SKM-1 treated with dmso at 0.1 percent for 144 hours (cell line): ENCODE measurements around the gene HOXC4.
"Not testable (repeated sequence)": the region's sequence is repeated elsewhere in the genome, so short reads cannot be mapped to it uniquely, and the experiment has no call there.

ENCODE experiments used
- DNase-seq: peaks from one replicate; lab custom pipeline; 2025; ENCODE audit not compliant: unreplicated experiment; lab: John Stamatoyannopoulos, UW

Gene HOXC4

DNA sequence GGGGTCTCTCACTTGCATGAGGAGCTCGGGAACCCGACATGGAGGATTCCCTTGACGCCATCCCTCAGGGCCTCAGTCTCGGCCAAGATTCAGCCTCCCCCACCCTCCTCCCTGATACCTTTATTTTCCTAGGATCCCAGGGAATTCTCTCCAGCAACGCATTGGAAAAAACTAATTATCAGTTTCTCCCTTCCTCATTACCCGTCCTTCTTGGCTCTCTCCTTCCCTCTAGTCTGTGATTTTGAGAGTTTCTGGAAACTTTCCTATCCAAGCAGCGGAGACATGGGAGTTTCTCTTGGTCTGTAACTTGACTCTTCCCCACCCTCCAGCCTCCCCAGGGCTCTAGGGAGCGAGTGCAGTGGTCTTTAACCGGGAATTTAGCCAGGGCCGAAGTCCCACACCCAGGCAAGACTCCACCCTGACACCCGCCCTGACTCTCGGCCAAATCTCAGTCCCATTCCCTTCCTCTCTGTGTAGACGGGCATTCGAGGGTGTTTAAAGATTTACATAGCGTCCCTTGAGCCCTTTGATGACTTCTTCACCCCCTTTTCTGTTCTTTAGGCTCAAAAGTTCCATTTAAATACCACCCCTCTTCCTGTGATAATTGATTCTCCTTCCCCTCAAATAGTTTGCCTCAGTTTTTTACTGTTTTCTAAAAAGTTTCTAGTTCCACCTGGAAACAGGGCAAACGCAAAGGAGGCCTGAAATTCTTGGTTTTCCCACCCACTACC, 14.1 kb upstream of the HOXC4 start:
- no peak for DNase-seq

DNA sequence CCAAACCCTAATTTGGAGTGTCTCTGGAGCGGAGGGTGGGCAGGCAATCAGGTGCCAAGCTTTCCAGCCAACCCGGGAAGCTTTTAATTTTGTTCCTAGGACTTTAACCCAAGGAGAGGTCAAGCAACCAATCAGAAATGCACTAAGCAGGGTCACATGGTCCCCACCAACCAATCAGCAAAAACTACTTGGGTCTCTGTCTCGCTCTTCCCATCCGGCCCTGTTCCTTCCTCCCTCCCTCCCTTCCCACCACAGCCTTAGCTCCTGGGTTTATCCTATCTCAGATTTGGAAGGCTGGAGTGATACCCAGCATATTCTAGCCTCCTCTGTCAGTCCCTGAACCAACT, 13.5 kb upstream of the HOXC4 start:
- no peak for DNase-seq

DNA sequence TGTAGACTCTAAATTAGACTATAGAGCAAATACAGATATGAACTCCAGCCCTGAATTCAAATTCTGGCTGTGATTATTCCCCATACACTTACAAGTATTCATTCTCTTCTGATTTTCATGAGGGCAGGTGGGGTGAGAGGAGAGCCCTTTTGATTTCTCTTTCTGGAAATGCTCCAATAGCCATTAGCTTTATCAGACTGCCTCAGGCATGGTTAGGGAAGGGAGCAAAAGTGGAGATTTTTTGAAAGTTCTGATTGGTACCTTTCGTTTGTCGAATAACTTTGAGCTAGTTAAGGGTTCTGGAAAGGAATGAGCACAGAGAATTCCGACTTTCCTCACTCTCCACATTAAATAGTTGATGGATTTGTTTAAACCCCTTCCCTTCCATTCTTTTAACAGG, 13.0 kb upstream of the HOXC4 start:
- no peak for DNase-seq

DNA sequence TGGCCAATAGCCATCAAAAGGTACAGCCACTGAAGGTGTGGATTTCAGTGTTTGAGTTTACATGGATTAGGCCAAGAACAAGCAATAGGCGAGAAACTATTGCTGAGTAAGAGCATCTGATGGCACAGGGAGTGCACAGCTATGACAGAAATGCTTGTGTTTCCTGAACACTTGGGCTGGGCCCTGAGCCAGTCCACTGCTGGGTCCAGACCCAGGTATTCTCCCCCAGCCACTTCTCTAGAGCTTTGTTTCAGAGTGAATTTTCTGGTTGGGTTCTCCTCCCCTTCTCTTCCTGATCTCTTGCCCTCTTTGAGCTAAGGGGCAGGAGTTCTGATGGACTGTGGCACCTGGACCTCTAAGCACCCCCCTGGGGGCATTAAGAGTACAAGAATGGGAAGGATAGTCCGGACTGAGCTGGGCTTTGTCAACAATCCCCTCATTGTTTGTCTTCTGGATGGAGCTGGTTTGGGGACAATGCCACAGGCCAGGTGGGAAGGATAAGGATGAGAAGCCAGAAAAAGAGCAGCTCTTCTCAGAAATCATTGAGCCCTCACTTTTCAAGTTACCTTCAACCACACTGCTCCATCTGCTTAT, 12.4 kb upstream of the HOXC4 start:
- DNase-seq = no peak

- not testable (repeated sequence) for DNase-seq
Observed at GRCh38 chr12:54042033-54042432, 11.6 kb upstream of the HOXC4 start.

GRCh38 chr12:54042970-54043853, 10.4 kb upstream of the HOXC4 start:
- no peak for DNase-seq

DNA sequence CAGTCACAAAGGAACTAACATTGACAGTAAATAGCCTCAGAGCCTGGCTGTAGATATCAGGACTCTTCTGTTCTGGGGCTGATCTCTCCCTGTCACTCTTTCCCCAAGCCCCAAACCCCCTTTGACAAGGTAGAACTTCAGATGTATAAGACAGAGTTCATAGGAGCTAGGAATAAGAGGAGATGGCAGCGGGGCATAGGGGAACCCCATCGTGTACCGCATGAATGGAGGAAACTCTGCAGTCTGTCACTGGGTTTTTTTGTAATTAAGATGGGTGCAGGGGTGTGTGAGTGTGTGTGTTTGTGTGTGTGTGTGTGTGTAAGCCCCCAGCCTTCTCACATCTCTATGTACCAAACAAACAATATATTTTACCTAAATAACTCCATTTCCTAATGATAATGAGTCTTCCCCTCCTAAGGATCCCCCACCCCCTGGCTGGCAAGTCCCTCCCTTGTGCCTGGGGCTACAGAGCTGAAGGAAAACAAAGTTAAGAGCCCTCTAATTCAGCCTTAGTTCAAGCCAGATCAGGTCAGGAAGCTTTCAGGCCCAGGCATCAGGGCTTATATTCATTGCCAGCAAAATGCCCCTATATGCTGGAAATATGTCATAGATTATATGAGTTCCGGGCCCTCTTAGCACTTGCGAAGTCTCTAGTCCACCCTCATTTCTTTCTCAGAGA, 9.1 kb upstream of the HOXC4 start:
- DNase-seq = no peak

DNA sequence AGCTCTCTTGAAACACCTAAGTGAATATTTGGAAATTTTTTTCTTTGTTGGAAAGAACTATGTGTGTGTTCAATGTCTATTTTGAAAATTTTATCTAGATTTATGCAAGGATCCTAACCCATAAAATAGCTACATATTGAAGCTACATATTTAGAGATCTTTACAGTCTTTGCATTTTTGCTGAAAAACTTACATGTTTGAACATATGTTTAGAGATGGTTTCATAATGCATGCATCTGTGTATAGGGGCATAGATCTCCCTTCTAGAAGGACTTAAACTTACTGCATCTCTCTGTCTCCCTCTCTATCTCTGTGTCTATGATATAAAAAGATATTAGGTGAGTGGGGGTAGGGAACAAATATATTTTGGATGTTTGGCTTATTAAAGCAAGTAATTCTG, 8.2 kb upstream of the HOXC4 start:
- DNase-seq = no peak

GRCh38 chr12:54045868-54046521, 7.6 kb upstream of the HOXC4 start:
- DNase-seq = no peak

DNA sequence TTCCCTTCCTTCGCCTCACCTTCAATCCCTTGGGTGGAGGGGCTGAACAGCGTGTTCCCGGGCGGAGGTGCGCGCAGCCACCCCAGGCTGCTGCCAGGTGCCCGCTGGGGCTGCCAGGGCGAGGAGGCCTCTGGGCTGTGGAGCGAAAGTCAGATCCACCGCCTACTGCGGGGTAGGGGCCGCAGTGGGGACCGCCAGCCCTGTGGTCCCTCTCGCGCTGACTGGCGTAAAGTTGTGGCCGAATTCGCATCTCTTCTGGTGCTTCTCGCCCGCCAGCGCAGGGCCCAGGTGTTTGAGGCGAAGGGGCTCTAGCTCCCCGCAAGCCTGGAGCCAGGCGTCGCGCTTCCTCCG, 6.9 kb upstream of the HOXC4 start:
- no peak for DNase-seq

DNA sequence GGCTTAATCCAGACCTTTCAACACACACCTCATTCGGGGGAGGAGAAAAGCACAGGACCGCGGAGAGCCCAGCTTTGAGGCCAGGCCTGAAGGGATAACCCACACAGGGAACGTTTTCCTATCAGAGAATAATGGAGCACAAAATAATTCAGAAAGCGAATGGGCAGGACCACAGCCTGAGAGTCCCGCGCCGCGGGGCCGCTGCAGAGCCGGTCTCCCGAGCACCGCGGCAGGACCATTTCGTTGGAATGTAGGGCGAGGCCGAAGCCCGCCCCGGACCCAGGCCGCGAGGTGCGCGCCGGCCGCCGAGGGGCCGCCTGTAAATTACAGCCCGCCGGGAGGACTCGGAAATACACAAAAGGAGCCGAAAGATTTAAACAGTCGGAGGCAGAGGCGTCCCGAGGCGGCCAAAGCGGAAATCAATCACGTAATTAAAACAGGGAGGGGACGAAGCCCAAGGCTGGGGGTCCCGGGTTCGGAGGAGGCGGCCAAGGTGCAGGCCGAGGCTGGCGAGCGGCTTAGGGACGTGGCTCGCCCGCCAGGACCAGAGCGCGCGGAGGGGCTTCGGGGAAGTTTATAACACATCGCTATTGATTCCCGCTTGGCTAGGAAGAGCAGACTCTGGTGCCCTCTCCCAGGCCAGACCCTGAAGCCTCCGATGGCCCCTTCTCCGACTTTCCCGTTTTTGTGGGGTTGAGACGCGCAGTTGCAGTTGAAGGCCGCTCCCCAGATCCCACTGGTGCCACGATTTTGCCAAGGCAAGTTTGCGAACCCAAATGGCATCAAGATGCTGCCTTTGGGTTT, 6.3 kb upstream of the HOXC4 start:
- no peak for DNase-seq

GRCh38 chr12:54047964-54048303, 5.7 kb upstream of the HOXC4 start:
- DNase-seq = no peak

GRCh38 chr12:54048406-54049093, 5.1 kb upstream of the HOXC4 start:
- DNase-seq = no peak

GRCh38 chr12:54049108-54049507, 4.5 kb upstream of the HOXC4 start:
- DNase-seq = no peak

DNA sequence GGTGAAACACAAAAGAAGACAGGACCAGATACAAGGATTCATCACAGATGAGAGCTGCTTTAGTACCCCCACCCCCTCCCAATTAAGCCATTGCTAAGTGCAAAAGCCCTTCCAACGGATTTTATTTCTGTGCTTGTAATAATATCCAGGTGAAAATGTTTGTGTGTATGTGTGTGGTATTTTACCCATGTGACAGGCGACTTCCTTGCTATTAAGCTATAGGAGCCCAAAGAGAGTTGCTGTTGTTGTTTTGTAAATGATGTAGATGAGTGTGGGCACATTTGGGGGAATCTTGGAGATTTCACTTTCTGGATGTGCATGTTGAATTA, 3.2 kb upstream of the HOXC4 start:
- no peak for DNase-seq

- DNase-seq = no peak
Observed at GRCh38 chr12:54051026-54051842, 2.4 kb upstream of the HOXC4 start.

GRCh38 chr12:54051874-54052437, 1.7 kb upstream of the HOXC4 start:
- no peak for DNase-seq

DNA sequence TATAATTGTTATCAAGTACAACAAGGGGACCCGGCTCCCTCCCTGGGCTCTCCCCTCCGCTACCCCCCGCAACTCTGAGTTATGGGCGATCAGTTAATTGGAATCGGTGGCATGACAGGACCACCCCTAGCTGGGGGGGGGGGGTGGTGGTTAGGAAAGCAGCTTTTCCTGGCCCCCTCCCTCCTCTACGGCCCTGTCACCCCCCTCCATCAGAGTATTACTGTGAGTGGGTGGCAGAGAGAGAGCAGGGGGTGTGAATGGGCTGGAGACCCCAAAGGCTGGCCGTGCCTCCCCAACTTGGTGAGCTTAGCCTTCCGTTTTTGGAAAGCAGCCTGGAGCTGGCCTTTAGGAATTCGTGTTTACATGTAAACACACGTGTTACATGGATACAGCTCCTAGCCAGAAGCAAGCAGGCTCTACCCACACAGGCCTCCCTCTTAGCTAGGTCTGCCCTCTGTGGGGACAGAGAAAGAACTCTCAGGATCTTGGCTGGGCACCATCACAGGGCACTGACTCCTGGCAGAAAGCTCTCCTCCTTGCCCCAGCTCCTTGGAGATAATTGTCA, 1.1 kb upstream of the HOXC4 start:
- no peak for DNase-seq
